Bone marrow (tissue), 2 donors: Measurements from ENCODE around the gene IGLL5.

ENCODE experiments used
- DNase-seq, 2 donors: peaks; one replicate each; lab custom pipeline; 2025; lab: John Stamatoyannopoulos, UW

IGLL5 gene

GRCh38 chr22:22938672-22939587 is 51.3 kb downstream of the IGLL5 start:
- no peak for DNase-seq

GRCh38 chr22:22939588-22940368 is 52.2 kb downstream of the IGLL5 start:
- no peak for DNase-seq

- DNase-seq, result no peak
These were observed 53.5 kb downstream of the IGLL5 start for GRCh38 chr22:22940961-22941605.

GRCh38 chr22:22941831-22942510 is 54.4 kb downstream of the IGLL5 start:
- no peak for DNase-seq

GRCh38 chr22:22942511-22943329 is 55.1 kb downstream of the IGLL5 start:
- DNase-seq, result peak; percentile 47 to 66

GRCh38 chr22:22943521-22944267 is 56.1 kb downstream of the IGLL5 start:
- DNase-seq, result no peak

GRCh38 chr22:22944268-22944985 is 56.8 kb downstream of the IGLL5 start:
- no peak for DNase-seq

GRCh38 chr22:22945195-22945594 is 57.6 kb downstream of the IGLL5 start:
- no peak for DNase-seq
